GM19463 (cell line): Measurements from ENCODE around the gene MSH5.

Experiments used
- ATAC-seq: cut with Tn5 transposase; IDR thresholded peaks from one replicate; pipeline ENCODE4 v1.9.1; 2021; ENCODE audit warnings: mild to moderate bottlenecking, moderate library complexity; ENCODE audit not compliant: unreplicated experiment

Gene MSH5

DNA sequence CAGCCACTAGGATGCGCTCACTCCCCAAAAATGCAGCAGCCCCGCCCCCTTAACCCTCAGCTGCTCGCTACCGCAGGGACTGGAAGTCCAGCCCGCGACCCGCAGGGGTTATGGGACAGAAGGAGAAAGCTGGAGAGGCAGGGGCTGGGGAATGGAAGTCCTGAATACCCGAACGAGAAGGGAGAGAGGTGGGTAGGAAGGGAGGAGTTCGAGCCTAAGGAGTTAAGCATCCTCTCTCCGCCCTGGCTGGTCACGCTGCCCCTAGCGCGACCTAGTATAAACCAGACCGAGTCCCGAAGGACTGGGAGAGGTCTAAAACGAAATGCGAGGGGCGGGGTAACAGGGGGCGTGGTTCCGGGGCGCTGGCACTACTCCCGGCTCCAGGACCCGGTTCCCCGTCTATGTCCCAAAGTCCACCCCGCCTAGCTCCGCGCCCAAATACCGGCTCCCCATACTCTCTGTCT is 10.3 kb upstream of the MSH5 start:
- ATAC-seq, result peak; percentile 48

DNA sequence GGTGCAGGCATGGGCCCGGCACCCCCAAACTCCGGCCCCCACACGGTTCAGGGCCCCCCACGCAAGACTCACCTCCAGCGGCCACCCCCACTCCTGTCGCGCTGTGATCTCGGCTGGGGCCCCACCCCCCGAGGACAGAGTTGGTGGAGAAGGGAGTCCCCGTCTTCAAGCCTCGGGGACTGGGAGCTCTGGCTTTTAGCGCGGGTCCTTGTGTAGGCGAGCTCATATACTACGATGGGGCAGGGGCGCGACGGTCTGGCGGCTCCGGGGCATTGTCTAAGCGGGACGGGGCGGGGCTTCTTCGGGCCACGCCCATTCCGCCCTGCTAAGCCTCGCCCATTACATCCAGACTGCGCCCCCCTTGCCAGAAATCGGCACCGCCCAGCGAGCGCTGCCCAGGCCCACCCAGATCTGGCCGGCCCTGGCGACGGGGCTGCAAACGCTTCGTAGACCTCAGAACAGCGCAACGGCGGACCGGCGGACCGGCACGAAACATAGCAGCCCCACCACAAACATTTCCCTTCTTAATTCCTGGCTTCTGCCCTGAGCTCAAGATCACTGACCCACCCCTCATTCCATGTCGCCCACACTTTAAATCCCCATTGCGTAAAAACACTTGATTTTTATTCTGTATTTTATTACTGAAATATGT is 9.7 kb upstream of the MSH5 start:
- ATAC-seq, result no peak

DNA sequence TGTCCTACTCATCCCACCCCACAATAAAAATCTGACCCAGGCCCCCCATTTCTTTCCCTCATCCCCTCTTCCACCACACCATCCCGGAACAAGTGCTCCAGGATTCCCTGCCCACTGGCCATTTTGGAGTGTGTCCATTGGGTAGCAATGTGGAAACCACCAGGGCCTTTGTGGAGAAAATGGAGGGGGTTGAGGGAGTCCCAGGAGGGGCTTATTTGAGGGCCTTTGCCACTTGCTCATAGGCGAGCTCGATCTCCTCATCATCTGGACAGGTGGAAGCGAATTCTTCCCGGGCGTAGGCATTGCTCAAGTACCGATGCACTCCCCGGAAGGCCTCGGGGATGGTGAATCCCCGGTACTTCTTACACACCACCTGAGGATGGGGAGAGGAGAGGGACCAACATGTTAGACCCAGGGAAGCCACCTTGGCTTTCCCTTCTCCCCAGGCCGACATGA is 9.1 kb upstream of the MSH5 start:
- no peak for ATAC-seq

DNA sequence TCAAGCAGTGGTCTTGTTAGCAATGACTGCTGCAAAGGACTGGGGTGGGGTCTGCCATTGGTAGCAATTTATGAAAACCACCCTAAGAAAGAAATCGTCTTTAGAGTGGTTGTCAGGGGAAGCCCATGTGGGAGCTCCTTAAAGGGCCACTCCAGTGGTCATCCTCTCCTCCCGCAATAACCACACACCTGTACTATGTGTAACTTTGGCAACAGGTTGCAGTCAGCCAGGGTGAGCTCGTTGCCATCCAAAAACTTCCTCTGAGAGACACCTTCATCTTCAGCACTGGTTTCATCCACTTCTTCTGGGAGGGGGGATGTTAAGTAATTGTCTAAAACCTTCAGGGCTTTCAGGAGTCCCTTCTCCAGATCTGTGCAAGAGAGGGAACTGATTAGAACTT is 7.8 kb upstream of the MSH5 start:
- ATAC-seq, result no peak

DNA sequence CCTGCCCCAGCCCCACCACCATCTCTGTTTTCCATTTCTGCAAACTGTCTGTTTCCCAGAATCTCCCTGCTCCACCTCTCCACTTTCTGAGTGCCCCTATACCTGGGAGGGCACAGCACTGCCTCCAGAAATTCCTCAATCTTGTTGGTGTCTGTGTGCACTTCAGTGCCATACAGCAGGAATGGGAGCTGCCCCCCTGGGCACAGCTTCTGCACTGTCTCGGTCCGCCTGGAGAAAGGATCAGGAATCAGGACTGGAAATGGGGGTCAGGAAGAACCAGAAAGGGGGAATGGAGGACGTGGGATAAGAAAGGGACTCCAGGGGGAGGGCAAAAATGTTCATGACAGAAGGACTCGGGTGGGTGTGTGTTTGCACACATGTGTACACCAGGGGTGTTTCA is 6.1 kb upstream of the MSH5 start:
- ATAC-seq, result no peak

DNA sequence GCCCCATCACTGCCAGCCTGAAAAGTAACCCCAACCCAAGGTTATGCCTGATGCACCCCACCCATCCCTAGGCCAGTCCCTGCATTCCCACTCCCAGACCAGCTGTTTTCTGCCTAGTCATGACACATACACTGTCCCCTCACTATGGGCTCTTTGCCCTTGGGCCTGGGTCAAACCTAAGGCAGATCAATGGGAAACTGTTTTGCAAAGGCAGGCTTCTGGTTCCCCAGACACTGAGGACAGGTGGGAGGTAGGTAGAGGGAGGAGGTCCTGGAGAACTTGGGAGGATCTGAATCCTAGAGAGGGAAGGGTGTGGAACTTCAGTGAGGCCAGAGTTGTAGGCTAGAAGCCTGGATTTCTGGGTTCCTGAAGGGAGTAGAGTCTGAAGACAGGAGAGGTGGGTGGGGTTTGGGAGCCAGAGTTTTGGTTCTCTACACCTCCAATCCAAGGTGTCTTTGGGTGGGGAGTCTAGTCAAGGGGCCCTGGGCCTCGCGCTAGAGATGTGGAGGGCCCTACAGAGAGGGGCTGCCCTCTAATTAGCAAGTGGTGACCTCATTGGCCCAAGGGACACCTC is 5.5 kb upstream of the MSH5 start:
- no peak for ATAC-seq

DNA sequence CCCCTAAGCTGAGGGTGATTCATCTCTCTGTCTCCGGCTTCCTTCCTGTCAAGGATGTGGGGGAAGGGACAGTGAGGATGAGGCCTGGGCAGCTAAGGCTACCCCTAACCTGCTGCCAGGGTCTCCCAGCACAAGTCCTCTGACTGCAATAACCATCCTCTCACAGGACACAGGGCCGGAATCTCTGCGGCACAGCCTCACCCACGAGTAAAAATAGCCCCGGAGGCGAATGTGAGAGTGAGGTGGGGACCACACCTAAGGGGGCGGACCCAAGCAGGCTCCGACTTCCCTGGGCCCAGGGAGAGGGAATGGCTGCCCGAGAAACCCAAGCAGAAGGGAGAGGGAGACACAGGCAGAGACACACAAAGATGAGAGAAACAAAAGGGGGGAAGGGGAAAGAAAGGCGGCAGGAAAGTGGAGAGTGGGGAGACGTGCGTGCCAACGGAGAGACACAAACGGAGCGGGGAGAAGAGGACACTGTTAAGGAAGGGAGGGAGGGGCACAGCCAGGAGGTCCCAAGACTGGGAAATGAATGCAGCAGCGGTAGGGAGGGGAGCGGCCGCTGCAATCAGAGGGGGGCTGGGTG is 4.9 kb upstream of the MSH5 start:
- ATAC-seq, result peak; percentile 29

DNA sequence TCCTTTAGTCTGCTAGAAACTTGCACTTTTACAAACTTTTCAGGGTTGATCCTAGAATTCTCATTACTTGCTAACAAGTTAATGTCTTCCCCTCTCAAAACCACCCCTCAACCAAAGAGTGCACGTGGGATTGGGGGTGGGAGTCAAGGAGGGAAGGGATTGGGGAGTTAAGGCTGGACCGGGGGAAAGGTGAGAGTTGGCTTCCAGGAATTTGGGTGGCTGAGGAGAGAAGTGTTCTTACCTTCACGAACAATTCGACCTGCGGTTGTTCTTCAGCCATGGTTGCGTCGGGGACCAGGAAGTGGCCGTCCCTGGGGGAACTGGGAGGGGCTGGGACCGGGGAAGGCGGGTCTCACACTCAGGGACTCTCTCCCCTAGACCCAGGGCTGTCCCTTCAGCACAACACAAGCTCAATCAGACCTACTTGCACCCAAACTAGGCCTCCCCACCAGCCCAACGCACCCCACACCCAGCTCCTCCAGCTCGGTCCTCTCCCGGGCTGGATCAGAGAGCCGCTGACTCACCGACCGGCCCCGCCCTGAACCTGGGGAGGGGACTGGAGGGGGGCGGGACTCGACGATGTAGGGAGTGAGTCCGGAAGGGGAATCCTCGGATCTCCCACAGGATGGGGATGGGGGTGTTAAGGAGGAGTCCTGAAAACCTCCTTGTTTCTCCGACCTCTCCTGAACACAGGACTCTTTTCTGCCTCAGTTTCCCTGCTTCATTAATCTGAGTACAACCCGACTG is 3.6 kb upstream of the MSH5 start, which contains the start of gene CLIC1:
CLIC1 (minus strand) TSS at position 510 of the 747 bp plus-strand sequence; CDS start at position 280, 230 bp downstream.
- ATAC-seq, result peak; percentile 27

DNA sequence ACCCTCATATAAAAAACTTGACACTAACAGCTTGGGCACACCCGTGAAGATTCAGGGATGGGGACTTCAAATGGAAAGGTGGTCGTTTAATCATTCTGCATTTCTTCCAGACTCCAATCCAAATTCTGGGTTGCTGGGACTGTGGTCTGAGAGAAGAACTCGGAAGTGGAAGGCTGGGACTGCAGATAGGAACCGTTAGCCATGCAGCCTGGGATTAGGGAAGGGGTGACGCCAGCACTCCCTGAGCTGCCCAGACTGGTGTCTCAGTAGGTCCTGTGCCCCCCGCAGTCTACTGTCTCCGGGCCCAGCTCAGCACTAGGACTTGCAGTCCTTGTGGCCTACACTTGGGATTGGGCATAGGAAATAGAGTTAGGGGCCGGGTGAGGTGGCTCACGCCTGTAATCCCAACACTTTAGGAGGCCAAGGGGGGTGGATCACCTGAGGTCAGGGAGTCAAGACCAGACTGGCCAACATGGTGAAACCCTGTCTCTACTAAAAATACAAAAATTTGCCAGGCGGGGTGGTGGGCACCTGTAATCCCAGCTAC is 3.0 kb upstream of the MSH5 start:
- ATAC-seq, result no peak

DNA sequence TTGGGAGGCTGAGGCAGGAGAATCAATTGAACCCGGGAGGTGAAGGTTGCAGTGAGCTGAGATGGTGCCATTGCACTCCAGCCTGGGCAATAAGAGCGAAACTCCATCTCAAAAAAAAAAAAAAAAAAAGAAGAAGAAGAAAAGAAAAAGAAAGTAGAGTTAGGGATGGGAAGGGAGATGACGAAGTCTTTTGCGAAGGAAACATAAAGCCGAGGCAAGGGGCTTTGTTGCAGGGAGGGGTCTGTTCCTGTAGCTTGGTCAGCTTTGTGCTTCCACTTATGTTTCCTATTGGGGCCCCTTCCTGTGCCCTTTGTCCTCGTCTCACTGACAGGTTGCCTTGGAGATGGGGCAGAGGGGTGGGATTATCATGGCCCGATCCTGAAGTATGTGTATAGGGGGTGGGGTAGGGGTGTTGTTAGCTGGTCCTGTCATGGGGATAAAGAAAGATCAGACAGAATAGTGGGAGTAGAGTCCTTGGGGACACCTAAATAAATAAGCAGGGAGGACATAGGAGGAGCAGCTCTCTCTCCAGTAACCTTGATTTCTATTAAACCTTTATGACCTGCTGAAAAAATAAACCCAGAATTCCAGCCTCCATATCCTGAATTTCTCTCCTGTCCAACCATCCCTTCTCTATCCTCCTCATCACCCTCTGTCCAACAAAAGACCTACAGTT is 2.4 kb upstream of the MSH5 start:
- no peak for ATAC-seq

DNA sequence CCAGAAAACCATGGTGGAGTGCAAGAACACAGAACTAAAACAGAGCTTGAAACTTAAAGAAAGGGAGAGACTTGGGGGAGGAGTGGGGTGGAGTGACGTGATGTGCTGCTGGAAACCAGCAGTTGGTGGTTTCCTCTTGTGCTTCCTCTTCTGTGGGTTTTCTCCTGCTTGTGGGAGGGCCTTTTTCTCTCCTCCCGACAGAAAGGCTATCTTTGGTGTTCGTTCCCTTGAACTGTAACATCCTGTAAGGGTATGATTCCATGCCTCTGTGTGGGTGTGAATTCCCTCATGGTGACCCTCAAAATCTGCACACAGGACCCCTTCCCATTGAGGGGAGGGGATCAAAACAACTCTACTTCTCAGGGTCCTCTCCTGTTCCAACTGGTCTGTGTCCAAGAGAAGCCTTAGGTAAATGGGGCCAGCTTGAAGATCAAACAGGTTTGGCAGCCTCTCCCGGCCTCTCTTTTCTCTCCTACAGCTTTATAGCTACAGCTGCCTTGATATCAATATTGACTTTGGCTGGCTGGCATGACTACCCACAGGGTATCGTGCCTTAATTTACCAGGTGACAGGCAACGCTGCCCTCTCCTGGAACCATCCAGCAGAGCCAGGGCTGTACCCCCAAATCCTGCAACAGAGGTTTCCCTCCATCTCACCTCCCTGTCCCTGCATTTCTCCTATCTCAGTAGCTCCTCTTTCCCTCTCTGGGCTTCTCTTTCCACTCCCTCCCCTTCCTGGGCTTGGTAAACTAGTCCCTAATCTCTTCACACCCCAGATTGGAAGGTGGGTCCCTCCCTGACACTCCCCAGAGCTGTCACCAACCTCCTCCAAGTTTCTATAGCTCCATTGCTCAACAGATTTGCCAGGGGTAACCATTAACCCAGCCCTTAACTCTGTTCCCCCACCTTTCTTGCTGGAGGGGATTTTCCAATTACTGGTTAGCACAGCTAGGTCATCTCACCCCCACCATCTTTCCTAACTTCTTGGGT is 1.5 kb upstream of the MSH5 start:
- ATAC-seq, result no peak

DNA sequence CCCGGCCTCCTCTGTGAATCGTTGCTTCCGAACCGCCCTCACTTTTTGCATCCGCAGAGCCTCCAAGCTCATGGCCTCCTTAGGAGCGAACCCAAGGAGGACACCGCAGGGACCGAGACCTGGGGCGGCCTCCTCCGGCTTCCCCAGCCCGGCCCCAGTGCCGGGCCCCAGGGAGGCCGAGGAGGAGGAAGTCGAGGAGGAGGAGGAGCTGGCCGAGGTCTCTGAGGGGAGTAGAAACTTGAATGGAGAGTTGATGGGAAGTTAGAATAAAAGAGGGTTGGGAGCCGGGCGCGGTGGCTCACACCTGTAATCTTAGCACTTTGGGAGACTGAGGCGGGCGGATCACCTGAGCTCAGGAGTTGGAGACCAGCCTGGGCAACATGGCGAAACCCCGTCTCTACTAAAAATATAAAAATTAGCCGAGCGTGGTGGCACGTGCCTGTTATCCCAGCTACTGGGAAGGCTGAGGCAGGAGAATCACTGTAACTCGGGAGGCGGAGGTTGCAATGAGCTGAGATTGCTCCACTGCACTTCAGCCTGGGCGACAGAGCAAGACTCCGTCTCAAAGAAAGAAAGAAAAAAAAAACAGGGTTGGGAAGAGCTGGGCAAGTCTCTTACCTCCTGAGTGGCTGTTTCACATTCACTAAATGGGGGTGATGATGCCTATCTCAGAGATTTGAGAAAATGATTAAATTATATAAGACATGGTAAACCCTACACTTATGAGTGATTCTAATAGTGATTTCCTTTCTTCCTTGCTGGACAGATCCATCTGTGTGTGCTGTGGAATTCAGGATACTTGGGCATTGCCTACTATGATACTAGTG is 805 bp downstream of the MSH5 start:
- ATAC-seq, result no peak

DNA sequence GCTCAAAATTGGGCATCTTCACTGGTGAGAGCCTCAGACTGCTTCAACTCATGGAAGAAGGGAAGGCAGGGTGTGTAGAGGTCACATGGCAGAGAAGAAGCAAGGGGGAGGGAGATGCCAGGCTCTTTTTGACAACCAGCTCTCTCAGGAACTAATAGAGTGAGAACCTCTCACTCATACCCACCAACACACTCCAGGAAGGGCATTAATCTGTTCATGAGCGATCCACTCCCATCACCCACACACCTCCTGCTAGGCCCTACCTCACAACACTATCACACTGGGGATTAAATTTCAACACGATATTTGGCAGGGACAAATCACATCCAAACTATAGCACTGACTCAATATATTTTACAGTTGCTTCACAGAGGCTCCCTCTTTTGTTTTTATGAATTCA is 2.0 kb downstream of the MSH5 start:
- no peak for ATAC-seq

DNA sequence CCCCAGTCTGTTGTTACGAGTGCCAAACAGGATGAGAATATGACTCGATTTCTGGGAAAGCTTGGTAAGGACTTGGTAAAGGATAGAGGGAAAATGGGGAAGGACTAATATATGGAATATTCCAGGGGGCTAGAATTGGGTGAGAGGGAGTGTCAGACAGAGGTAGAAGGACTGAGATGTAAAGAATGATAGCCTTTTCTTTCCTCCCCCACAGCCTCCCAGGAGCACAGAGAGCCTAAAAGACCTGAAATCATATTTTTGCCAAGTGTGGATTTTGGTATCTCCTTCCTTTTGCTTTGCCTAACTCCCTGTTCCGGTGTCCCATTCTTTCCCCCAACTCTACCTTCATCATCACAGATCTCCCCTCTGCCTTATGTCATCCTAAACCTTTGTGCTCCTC is 3.1 kb downstream of the MSH5 start:
- ATAC-seq, result no peak

DNA sequence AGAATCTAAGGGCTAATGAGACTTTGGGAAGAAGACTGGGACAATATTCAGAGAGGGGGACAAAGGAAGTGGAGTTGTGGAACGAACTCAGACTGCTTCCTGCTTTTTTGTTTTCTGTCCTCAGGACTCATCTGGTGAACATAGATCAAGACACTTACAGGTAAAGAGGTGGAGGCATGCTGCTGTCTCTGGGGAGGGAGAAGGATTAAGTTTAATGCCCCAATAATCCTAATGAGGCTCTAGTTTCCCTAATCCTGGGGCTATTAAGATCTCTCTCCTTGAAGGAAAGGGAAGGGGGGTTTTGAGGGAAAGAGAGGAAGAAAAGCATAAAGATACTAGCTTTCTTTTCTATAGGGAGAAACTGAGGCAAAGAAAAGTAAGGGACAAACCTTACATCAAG is 4.6 kb downstream of the MSH5 start:
- ATAC-seq, result no peak

DNA sequence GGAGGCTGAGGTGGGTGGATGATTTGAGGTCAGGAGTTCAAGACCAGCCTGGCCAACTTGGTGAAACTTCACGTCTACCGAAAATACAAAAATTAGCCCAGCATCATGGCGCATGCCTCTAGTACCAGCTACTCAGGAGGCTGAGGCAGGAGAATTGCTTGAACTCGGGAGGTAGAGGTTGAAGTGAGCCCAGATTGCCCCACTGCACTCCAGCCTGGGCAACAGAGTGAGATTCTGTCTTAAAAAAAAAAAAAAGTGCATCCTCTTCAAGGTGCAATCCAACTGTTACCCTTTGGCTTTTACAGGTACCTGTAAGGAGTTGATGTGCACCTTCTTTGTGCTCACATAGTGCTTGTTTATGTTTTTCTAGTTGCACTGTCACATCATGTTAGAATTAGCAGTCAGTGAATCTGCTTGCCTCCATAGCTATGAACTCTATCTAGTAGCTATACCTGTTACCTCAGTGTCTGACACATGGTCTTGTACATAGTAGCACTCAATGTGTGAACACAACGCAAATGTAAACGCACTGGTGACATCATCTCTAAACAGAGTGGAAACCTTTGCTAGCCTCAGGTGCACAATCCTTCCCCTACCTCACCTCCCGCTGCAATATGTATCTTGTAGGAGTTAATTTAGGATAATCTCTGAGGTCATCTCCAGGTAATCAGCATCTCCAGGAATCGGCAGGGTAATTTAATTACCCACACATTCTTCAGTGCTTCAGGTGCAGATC is 9.7 kb downstream of the MSH5 start:
- no peak for ATAC-seq

DNA sequence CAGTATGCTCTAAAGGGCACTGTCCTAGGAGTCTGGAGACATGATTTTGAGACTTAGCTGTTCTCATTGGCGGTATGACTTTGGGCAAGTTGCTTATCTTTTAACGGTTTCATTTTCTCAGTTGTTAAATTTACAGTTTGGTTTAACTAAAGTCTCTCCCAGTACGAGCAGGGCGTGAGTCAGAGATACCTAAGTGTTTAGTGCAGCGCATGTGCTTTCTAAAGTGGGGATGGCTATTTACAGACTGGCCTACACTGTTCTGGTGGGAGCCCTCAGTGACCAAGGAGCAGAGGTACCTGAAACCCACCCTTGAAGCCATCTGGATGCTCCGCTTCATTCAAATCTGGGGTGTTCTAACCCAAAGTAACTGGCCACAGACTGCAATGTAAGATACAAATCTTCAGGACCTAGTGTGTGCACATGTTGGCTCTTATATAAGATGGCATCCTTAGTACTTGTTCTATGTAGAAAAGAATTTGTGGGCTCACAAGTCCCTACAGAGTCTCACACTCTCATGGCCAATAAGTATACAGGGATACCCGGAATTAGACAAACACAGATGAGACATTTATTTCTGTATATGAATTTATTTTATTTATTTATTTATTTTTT is 10.7 kb downstream of the MSH5 start:
- ATAC-seq, result no peak
